ENCODE results near the gene SYNJ2.

SYNJ2 gene

DNA sequence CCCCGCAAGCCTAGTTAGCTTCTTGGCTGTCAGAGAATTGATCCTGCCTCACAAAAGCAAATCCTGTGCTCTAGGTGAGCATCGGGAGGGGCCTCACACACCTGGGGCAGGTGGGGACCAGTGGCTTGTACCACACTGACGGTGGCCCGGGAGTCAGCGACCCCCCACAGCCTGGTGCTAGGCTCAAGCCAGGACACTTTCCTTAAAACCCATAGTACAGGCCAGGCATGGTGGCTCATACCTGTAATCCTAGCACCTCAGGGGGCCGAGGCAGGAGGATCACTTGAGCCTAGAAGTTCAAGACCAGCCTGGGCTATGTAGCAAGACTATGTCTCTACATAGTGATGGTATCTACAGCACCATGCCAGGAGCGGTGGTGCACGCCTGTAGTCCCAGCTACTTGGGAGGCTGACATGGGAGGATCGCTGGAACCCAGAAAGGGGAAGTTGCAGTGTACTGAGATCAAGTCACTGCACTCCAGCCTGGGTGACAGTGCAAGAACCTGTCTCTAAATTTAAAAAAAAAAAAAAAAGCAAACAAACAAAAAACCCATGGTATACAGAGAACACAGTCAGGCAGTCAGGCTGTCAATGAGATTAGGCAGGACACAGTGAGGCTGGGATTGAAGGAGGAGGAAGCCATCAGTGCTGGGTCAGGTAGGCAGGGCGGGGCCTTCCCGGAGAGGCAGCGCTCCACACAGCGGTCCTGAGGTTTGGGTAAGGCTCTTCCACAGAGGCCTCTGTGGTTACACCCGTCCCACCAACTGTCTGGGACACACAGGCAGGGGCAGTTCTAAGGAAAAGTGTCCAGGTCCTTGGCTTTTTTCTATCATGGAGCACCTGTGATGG, 41.3 kb downstream of the SYNJ2 start:
- Mint-ChIP-seq H3K36me3 (ENCODE audit: insufficient read depth) (peaks cover 21% of the 10 kb centered on the region), H3K4me1 (ENCODE audit: low read depth in 2 of 2) (peaks cover 19 to 25% of the 10 kb centered on the region in 2 donors), H3K27ac (peak overlapping the region; percentile 38 to 63), H3K27me3 (no peaks in the 10 kb centered on the region), H3K9me3 (no peaks in the 10 kb centered on the region), H3K4me3 (no peak overlapping the region)
- DNase-seq (no peak), ATAC-seq (replicated peaks) (no peak)

DNA sequence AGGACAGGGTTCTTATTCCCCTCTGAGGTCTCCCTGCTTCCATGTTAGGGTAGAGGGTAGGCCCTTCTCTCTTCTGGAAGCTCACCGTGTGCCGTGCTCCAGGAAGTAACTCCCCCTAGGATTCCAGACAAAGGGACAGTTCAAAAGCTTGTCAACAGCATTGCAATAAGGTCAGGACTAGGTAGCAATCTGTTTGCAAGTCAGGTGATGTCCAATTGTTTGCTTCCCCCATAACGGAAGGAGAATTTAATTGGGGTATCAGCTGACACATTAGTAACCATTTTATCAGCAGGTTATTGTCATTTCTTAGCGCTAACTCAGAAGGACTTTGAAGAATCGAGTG, 41.9 kb downstream of the SYNJ2 start:
- no peak for DNase-seq
- H3K4me3 Mint-ChIP-seq = no peak overlapping the region
- peaks cover 21% of the 10 kb centered on the region for H3K36me3 Mint-ChIP-seq (ENCODE audit: insufficient read depth)
- H3K27ac Mint-ChIP-seq = no peak overlapping the region
- no peak for ATAC-seq (replicated peaks)
- H3K4me1 Mint-ChIP-seq (ENCODE audit: low read depth in 2 of 2) = peaks cover 20 to 25% of the 10 kb centered on the region in 2 donors
- H3K27me3 Mint-ChIP-seq = no peaks in the 10 kb centered on the region
- no peaks in the 10 kb centered on the region for H3K9me3 Mint-ChIP-seq

DNA sequence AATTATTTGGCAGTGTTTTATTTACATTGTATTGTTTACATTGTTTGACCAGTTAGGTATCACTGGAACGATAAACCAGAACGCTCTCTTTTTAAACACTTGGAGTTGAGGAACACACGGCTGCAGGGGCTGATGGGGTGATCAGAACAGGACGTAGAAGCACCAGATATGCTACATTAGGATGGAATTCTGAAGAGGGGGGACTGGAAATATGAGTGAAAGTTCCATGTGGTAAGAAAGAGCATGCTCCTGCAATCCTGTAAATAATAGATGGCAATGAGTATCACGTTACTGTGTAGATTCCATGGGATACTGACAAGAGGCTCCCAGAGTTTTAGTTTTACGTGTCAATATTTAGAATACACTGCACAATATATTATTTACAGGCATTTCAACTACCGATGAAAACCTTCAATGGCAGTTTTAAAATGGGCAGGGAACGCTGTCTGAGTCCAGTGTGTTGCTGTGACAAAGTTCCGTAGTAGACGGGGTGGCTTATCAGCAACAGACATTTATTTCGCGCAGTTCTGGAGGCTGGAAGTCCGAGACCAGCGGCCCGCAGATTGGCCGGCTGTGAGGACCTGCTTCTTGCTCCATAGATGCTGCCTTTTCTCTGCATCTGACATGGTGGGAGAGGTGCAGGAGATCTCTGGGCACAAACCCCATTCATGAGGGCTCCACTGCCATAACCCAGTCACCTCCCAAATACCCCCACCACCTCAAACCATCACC, 43.1 kb downstream of the SYNJ2 start:
- no peak overlapping the region for H3K4me3 Mint-ChIP-seq
- H3K4me1 Mint-ChIP-seq (ENCODE audit: low read depth in 2 of 2) = peaks cover 20 to 25% of the 10 kb centered on the region in 2 donors
- no peak overlapping the region for H3K27ac Mint-ChIP-seq
- DNase-seq (no peak), ATAC-seq (replicated peaks) (no peak)
- no peaks in the 10 kb centered on the region for H3K27me3 Mint-ChIP-seq
- H3K9me3 Mint-ChIP-seq = no peaks in the 10 kb centered on the region
- peaks cover 19% of the 10 kb centered on the region for H3K36me3 Mint-ChIP-seq (ENCODE audit: insufficient read depth)

DNA sequence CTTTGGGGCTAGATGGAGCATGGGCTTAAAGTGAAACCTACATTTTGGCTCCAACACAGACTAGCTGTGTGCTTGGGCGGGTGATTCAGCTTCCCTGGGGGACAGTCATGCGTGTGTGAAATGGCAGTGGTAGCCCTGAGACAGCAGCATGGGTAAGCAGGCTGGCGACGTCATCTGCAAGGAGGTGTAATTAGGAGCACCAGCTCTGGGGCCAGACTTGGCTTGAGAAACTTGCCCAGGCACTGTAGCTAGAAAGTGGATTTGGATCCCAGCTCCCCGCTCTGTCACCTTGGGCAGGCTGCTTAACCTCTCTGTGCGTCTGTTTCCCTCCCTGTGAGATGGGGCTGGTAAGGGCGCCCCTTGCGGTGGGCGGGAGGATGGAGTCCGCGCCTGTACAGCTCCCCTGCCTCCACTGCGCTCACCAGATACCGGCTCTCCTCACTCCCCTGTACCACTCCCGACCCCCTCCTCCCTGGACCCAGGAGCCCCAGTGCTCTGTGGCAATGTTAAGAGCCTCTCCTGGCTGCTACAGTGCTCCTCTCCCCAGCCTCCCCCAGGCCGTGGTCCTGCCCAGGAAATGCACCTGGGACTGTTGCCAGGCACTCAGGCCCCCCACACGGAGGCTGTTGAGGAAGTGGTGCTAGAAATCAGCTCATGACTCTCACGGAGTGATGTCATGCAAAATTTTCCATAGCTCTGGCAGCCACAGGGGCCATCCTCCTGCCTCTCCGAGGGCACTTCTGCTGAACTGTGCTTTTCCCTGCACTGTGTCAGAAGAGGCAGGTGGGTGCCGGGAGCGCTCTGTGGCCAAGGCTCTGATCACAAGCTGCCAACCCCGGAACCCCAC, 44.6 kb downstream of the SYNJ2 start:
- Mint-ChIP-seq H3K27ac (peak overlapping the region; percentile 94 to 98), H3K4me3 (peak overlapping the region; percentile 79 to 83), H3K4me1 (ENCODE audit: low read depth in 2 of 2) (peaks cover 28 to 30% of the 10 kb centered on the region in 2 donors), H3K27me3 (no peaks in the 10 kb centered on the region), H3K9me3 (no peaks in the 10 kb centered on the region), H3K36me3 (ENCODE audit: insufficient read depth) (peaks cover 19% of the 10 kb centered on the region)
- ATAC-seq (replicated peaks) = peak; percentile 67
- DNase-seq = peak; percentile 69 to 71 (median 71)

DNA sequence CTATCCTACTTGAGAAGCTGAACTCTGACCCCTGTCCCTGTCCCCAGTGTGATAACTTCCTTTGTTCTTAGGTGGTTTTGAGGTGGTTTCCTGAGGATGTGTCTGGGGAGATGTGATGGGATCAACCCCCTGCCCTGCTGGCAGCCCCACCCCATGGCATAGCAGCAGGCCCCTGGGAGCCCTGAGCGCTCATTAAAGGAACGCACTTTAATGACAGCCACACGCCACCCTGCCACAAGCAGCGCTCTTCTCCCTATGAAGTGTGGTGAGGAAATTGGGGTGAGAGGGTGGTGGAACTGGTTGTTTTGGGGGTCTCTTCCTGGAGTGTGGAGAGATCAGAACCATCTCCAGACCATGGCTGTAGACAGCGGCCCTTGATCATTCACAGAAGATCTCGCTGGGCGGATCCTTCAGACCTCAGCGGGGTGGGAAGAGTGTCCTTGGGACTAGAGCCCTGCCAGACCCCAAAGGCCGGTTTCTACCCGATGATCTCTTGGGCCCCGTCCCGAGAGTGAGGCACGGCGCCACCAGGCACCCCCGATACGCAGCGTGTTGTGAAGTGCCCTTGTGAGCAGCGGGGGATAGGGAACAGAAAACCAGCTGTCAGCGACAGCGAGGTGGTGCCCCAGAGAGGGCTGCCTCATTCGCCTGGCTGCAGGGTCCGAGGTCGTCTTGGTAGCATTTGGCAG, 45.4 kb downstream of the SYNJ2 start:
- ATAC-seq (replicated peaks) = peak; percentile 55
- no peaks in the 10 kb centered on the region for H3K9me3 Mint-ChIP-seq
- no peaks in the 10 kb centered on the region for H3K27me3 Mint-ChIP-seq
- H3K4me3 Mint-ChIP-seq = peak overlapping the region; percentile 79 to 83
- H3K4me1 Mint-ChIP-seq (ENCODE audit: low read depth in 2 of 2) = peaks cover 35 to 38% of the 10 kb centered on the region in 2 donors
- DNase-seq = no peak
- peaks cover 21% of the 10 kb centered on the region for H3K36me3 Mint-ChIP-seq (ENCODE audit: insufficient read depth)
- peak overlapping the region; percentile 94 to 98 for H3K27ac Mint-ChIP-seq

DNA sequence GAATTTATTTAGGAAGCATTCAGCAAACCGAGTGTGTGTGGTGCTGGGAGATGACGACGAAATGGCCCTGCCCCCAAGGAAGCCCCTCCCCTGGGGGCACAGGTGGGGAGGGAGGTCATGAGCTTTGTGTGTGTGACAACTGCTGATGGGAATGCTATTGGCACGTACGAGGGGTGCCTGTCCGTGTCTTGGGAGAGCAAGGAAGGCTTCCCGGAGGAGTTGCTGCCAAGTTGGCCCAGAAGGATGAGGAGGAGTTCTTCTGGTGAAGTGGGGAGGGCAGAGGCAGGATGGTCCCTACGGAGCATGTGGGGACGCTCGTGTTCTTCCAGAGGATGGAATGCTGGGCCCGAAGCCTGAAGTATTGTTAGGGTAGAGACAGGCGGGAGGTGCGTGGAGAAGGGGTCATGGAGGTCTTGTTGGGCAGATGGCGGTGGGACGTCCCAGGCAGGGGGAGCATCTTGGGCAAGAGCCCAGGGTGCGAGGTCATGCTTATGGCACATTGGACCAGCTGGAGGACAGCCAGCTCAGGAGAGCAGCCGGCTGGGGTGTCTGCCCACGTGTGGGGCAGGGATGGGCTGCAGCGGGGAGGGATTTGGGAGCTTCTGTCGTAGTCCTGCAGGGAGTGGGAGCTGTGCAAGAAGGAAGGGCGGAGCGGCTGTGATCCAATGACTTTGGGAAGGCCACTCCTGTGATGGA, 46.1 kb downstream of the SYNJ2 start:
- Mint-ChIP-seq H3K36me3 (ENCODE audit: insufficient read depth) (peaks cover 21% of the 10 kb centered on the region), H3K4me3 (peak overlapping the region; percentile 79 to 83), H3K27ac (peak overlapping the region; percentile 94 to 98), H3K9me3 (no peaks in the 10 kb centered on the region), H3K27me3 (no peaks in the 10 kb centered on the region), H3K4me1 (ENCODE audit: low read depth in 2 of 2) (peaks cover 35 to 42% of the 10 kb centered on the region in 2 donors)
- ATAC-seq (replicated peaks) (no peak), DNase-seq (no peak)

DNA sequence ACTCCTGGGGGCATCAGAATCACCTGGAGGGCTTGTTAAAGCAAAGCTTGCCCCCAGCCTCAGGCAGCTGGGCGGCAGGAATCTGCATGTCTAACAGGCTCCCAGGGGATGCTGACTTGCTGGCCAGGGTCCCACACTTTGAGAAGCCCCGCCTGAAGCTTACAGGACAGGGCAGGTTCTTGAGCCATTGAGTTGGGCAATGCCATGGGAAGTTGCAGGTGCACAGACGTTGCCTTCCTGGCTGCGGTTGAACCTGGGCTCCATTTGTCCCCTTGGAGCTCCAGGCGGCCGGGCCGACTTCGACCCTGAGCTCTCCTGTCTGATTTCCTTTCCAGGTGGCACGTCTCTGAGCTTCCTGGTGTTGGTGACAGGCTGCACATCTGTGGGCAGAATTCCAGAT, 46.8 kb downstream of the SYNJ2 start:
- Mint-ChIP-seq H3K27me3 (no peaks in the 10 kb centered on the region), H3K4me3 (no peak overlapping the region)
- ATAC-seq (replicated peaks) = no peak

DNA sequence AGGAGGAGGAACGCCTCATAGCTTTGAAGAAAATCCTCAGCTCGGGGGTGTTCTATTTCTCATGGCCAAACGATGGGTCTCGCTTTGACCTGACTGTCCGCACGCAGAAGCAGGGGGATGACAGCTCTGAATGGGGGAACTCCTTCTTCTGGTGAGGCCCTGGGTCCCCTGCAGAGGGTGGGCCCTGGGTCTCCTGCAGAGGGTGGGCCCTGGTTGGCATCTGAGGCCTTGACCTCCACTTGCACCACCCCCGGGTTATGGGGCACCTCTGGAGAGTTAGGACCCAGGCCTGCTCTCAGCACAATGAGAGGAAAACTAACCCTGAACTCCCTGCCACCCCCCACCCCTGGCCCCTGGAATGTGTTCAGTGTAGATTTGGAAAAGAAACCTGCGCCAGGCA, 47.2 kb downstream of the SYNJ2 start:
- ATAC-seq (replicated peaks) = no peak
- no peaks in the 10 kb centered on the region for H3K9me3 Mint-ChIP-seq
- H3K4me3 Mint-ChIP-seq = no peak overlapping the region
- H3K27ac Mint-ChIP-seq = no peak overlapping the region
- H3K4me1 Mint-ChIP-seq (ENCODE audit: low read depth in 2 of 2) = peaks cover 35 to 45% of the 10 kb centered on the region in 2 donors
- peaks cover 25% of the 10 kb centered on the region for H3K36me3 Mint-ChIP-seq (ENCODE audit: insufficient read depth)
- no peak for DNase-seq
- no peaks in the 10 kb centered on the region for H3K27me3 Mint-ChIP-seq

More for the DNA sequence above, 46.8 kb downstream of the SYNJ2 start:
- DNase-seq = no peak
- Mint-ChIP-seq H3K36me3 (ENCODE audit: insufficient read depth) (peaks cover 25% of the 10 kb centered on the region), H3K27ac (peak overlapping the region in 1 of 2 donors; percentile 98), H3K9me3 (no peaks in the 10 kb centered on the region), H3K4me1 (ENCODE audit: low read depth in 2 of 2) (peaks cover 35 to 45% of the 10 kb centered on the region in 2 donors)

DNA sequence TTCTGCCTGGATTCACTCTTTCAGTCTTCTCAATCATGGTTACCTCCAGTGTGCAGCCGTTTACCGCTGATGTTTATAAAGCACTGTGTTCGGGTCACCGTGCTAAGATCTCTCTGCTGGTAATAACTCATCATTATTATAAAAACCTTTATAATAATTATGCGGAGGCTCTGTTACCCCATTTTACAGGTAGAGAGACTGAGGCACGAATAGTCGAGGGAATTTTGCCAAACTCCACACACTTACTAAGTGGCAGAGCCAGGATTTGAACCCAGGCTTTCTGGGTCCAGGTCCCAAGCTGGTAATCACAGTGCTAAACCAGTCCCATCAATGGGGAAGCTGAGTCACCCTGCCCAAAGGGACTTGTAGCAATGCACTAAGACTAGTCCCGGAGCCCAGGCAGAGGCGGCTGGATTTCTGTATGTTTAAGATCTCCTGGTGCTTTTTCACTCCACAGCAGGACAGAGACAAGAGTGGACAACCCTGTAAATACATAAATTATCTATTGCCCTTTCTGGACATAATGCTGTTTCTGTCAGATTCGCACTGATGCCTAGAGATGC, 48.1 kb downstream of the SYNJ2 start:
- no peak overlapping the region for H3K4me3 Mint-ChIP-seq
- H3K27ac Mint-ChIP-seq = no peak overlapping the region
- H3K27me3 Mint-ChIP-seq = no peaks in the 10 kb centered on the region
- DNase-seq (no peak), ATAC-seq (replicated peaks) (no peak)
- H3K9me3 Mint-ChIP-seq = no peaks in the 10 kb centered on the region
- H3K4me1 Mint-ChIP-seq (ENCODE audit: low read depth in 2 of 2) = peaks cover 35 to 43% of the 10 kb centered on the region in 2 donors
- H3K36me3 Mint-ChIP-seq (ENCODE audit: insufficient read depth) = peaks cover 27% of the 10 kb centered on the region

DNA sequence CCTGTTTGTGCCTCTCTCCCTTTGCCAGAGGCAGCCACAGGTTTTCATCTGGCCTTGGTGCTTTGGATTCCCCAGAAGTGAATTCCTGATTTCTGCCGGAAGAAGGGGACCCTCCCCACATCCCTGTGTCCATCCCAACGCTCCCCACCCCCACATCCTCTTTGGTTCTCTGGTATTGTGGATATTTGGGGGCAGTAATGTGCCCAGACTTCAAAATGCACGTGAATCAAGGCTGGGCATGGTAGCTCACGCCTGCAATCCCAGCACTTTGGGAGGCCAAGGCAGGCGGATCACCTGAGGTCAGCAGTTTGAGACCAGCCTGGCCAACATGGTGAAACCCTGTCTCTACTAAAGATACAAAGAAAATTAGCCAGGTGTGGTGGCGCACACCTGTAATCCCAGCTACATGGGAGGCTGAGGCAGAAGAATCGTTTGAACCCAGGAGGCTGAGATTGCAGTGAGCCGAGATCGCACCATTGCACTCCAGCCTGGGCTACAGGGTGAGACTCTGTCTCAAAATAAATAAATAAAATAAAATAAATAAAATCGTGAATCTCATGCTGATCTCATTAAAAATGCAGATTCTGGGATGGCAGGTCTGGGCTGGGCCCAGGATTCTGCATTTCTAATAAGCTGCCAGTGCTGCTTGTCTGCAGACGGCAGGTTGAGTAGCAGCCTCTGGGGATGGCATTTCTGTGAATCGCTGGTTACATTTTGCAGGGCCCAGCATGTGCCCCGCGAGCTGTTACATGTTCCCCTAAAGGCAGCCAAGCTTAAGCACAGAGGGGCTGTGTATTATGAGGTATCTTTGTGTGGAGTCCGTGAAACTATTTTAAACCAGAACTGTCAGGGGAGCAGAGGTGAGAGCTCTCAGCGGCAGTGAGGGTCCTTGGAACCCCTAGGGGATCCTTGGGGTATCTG, 49.0 kb downstream of the SYNJ2 start:
- Mint-ChIP-seq H3K4me1 (ENCODE audit: low read depth in 2 of 2) (peaks cover 35 to 43% of the 10 kb centered on the region in 2 donors), H3K27me3 (no peaks in the 10 kb centered on the region), H3K27ac (peak overlapping the region; percentile 87 to 96), H3K9me3 (no peaks in the 10 kb centered on the region), H3K36me3 (ENCODE audit: insufficient read depth) (peaks cover 27% of the 10 kb centered on the region), H3K4me3 (peak overlapping the region; percentile 54 to 64)
- DNase-seq = no peak
- ATAC-seq (replicated peaks) = no peak

All from effector memory CD8-positive, alpha-beta T cell (primary cell).